Activated effector memory CD4-positive, alpha-beta T cell treated with Interleukin-2 at 50 U/mL for 16 hours (primary cell): ENCODE measurements around the gene UBE2J2.

ENCODE experiments used
- DNase-seq: peaks from one replicate; pipeline ENCODE4 v3.0.0-alpha.2; 2020

Gene UBE2J2

DNA sequence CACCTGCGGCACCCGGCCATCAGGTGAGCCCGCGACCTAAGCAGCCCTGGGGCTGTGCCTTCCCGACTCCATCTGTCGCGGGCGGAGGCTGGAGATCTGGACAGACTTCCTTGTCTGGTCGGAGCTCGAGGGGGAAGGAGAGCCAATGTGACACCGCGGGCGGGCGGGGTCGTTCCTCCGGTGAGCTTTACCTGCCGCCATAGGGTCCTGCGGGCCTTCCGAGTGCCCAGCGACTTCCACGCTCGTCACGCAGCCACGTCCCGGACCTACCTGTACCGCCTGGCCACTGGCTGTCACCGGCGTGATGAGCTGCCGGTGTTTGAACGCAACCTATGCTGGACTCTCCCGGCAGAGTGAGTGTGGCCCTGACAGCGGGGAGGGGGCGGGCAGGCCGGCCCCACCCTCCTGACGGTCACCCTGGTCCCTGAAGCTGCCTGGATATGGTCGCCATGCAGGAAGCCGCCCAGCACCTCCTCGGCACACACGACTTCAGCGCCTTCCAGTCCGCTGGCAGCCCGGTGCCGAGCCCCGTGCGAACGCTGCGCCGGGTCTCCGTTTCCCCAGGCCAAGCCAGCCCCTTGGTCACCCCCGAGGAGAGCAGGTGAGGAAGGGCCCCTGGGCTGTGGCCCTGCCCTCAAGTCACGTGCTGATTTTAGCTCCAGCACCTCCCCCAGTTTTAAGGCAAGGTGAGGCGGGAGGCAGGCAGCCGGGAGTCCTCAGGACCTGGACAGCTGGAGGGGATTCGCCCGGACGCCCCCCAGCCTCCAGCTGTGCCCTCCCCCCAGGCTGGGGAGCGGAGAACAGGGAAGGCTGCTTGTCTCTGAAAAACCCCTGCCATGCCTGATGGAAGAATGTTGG is 35.8 kb upstream of the UBE2J2 start:
- DNase-seq, result no peak

DNA sequence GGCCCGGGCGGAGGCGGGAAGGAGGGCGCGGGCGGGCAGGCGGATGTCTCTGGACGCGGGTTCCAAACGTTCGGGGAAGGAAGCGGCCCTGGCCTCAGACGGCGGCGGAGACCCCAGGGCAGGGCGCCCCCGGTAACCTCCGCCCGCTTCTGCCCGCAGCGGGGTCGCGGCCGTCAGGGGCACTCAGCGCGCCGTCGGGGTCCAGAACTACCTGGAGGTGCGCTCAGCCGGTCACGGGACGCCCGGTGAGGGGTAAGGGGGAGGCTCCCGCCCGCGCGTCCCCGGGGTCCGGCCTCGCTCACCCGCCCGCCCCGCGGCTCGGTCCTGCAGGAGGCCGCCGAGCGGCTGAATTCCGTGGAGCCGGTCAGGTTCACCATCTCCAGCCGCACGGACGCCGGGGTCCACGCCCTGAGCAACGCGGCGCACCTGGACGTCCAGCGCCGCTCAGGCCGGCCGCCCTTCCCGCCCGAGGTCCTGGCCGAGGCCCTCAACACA is 35.1 kb upstream of the UBE2J2 start:
- DNase-seq, result no peak

- peak; percentile 86 for DNase-seq
Measured at GRCh38 chr1:1307923-1308755, 34.5 kb upstream of the UBE2J2 start, which contains the start of the genes ACAP3 and PUSL1. Gene ACAP3, minus strand, starts transcription at chr1:1307930. Its CDS starts 115 bp downstream, at chr1:1307815. Gene PUSL1, plus strand, starts transcription at chr1:1308597. Its CDS starts 47 bp downstream, at chr1:1308644.

- no peak for DNase-seq
Measured at GRCh38 chr1:1307261-1307922, 33.7 kb upstream of the UBE2J2 start.

DNA sequence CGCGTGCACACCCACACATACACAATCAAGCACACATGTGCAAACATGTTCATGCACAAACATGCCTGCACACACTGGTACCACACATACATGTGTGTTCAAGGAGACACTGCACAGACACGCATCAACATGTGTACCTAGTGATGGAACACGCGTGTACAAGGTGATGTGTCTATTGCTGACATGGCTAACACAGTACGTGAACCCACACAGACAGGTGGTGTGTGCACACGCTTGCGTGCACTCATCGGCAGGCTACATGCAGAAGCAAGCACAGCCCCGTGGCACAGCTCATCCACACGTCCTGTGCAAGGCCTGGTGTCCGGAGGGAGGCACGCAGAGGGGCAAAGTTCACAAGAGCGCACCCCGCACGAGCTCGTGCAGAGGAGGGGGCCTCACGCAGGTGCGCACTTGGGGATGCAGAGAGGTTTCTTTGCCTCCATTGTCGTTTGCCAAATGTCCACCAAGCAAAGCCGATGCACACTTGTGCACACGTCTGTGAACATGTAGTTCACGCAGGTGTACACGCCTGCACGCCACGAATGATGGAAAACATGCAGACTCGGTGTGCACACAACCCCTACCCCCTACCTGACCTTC is 33.1 kb upstream of the UBE2J2 start:
- DNase-seq, result no peak

- no peak for DNase-seq
Measured at GRCh38 chr1:1306070-1306660, 32.5 kb upstream of the UBE2J2 start.

GRCh38 chr1:1305300-1306069 is 31.8 kb upstream of the UBE2J2 start:
- DNase-seq, result peak; percentile 75

DNA sequence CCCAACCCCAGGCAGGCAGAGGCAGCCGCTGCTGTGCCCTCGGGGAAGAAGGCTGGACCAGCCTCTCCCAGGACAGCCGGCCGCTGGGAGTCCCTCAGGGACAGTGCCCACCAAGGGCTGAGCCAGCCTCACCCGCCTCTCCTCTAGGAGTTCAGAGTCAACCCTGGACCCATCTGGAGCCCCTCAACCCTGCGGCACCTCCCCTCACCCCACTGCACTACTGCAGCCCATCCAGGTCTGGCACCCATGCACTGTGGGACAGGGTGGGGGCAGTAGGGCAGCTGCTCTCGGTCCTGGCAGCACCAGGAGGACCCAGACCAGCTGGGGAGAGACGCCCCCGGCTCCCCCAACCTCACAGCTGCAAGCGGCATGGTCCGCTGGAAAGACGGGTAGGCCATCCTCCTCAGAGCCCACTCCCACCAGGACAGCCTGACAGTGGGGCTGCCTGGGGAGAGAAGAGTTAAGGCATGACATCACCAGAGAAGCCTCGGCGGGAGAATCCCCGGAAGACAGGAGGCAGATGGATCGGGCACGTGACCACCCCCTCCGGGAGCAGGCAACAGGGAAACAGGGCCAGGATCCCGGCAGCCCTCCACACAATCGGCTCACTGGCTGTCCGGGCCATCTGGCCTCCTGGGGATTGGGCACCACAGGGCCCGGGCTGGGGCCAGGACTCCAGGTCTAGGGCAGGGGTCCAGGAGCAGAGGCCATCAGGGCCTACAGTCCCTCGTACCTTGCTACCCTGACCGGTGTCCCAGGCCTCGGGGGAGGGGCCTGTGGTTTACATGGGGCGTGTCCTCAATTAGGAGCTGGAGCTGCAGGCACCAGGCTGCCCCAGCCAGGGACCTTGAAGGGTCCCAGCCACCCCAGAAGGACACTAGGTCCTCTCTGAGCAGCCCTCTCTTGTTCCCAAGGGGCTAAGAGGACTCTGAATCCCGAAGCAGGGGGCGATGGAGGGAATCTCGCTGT is 31.0 kb upstream of the UBE2J2 start:
- DNase-seq, result no peak

GRCh38 chr1:1303736-1304135 is 30.1 kb upstream of the UBE2J2 start:
- DNase-seq, result no peak

- no peak for DNase-seq
Measured at GRCh38 chr1:1302951-1303509, 29.4 kb upstream of the UBE2J2 start.

DNA sequence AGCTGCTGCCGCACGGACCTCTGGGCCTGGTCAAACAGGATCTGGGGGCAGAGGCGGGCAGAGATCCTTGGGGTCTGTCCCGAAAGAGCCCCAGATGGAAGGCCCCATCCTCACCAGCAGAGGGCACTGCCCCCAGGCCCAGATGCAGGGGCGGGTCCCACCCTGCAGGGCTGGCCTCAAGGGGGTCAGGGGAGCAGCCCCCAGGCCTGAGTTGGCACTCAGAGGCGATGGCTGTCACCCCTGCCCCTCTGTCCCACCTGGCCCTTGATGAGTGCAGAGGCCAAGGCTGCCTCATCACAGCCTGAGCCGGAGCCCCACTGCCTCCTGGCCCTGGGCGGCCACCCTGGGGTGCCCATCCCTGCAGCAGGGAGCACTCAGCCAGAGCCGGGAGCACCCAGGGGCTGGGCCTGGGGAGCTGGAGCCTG is 28.4 kb upstream of the UBE2J2 start:
- no peak for DNase-seq

- DNase-seq, result no peak
Measured at GRCh38 chr1:1300352-1300739, 26.7 kb upstream of the UBE2J2 start.

GRCh38 chr1:1299686-1300351 is 26.2 kb upstream of the UBE2J2 start:
- no peak for DNase-seq

DNA sequence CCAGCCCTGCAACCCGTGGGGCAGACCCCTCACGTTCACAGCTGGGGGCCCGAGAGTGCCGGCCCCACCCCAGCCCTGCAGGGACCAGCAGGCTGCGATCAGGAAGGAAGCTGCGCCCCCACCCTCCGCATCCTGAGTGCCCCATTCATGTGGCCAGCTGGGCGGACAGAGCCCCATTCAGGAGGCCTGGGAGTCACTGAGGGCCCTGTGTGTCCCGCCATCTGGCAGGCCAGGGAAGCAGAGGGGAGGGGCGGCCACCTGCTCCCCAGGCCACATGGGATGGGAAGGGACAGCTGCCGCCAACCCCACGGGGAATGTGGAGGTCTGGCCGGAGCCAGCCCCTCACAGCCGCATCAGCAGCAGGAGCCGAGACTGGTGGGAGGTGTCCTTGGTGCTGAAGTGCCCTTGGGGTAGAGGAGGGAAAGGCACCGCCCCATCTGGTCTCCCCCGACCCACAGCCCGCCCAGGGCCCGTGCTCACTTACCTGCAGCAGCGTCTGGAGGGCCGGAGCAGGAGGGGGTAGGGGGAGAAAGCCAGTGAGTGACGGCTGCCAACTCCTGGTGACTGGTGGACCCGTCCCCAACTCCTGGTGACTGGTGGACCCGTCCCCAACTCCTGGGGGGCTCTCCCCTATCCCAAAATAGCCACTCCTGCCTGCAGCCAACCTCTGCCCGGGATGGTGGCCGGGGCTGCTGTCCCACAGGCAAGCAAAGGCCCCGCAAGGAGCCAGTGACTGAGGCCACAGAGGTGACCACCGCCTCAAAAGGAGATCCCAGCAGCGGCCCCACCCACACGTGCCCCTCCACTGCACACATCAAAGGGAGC is 25.4 kb upstream of the UBE2J2 start:
- DNase-seq, result no peak

DNA sequence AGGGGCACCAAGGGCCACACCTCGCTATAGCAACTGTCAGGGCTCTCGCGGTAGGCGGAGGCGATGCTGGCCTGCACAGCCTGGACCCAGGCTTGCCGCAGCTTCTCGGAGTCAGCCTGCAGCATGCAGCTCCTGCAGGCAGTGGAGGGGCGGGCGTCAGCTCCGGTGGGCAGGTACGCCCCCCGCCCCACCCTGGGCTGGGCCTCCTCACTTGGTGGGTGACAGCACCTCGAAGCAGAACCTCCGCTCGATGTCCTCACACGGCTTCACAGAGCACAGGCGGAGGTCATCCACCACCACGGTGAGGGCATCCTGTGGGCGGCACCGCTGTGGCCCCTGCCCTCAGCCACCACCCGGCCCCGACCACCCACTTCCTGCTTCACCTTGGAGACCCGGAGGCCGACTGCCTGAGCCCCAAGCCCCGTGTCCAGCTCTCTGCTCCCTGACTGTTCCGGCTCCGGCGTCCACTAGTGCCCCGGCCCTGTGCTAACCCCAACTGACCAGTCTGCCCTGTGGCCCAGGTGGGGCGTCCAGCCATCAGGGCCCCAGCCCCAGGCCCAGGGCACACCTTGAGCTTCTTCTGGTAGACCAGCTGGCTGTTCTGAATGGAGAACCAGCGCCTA is 24.3 kb upstream of the UBE2J2 start:
- no peak for DNase-seq

GRCh38 chr1:1296070-1297061 is 22.7 kb upstream of the UBE2J2 start:
- no peak for DNase-seq
